ENCODE measurements around the gene NHLH1. TPM values are rescaled to one million over a fixed set of nuclear protein-coding genes. Genes with fewer than 3 reads are reported as not detected.

The NHLH1 gene
- total RNA-seq, 1 donor = not detected

GRCh38 chr1:160354388-160354985, 12.4 kb upstream of the NHLH1 start:
- TF ChIP-seq CTCF (IDR thresholded peaks at IDR 0.05; ENCODE audit: insufficient read depth, low read length) = peak; percentile 49
- no peak overlapping the region for H3K4me3 ChIP-seq (ENCODE audit: low read depth, low read length)
- peak; percentile 14 for DNase-seq (ENCODE audit: low read depth)

DNA sequence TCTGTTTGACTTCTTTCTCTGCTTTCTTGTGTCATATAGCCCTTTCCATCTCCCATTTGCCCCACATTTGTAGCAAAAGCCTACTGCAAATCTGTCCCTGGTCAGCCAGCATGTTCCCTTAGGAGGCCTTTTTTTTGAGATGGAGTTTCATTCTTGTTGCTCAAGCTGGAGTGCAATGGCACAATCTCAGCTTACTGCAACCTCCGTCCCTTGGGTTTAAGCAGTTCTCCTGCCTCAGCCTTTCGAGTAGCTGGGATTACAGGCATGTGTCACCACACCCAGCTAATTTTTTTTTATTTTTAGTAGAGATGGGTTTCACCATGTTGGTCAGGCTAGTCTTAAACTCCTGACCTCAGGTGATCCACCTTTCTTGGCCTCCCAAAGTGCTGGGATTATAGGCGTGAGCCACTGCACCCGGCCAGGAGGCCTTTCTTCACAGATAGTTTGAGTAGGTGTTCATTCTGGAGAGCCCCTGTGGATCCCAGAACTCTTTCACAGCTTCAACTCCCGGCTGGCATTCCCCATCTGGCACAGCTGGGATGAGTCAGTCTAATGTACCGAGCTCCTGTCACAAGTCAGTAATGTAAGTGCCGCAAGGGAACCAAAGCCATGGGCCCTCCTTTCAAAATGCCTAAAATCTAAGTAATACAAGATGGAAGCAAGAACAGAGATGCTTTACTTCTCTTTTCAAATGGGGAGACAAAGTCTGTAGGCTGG, 9.4 kb upstream of the NHLH1 start:
- no peak for DNase-seq (ENCODE audit: low read depth)
- TF ChIP-seq CTCF (IDR thresholded peaks at IDR 0.05; ENCODE audit: insufficient read depth, low read length) = no peak
- H3K4me3 ChIP-seq (ENCODE audit: low read depth, low read length) = no peak overlapping the region

DNA sequence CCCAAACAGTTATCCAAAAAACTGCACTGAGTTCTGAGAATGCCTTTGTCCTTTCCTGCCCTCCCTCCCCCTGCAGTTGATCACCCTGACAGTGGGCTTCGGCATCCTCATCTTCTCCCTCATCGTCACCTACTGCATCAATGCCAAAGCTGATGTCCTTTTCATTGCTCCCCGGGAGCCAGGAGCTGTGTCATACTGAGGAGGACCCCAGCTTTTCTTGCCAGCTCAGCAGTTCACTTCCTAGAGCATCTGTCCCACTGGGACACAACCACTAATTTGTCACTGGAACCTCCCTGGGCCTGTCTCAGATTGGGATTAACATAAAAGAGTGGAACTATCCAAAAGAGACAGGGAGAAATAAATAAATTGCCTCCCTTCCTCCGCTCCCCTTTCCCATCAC, 8.8 kb upstream of the NHLH1 start:
- no peak overlapping the region for H3K4me3 ChIP-seq (ENCODE audit: low read depth, low read length)
- no peak for TF ChIP-seq CTCF (IDR thresholded peaks at IDR 0.05; ENCODE audit: insufficient read depth, low read length)
- no peak for DNase-seq (ENCODE audit: low read depth)

DNA sequence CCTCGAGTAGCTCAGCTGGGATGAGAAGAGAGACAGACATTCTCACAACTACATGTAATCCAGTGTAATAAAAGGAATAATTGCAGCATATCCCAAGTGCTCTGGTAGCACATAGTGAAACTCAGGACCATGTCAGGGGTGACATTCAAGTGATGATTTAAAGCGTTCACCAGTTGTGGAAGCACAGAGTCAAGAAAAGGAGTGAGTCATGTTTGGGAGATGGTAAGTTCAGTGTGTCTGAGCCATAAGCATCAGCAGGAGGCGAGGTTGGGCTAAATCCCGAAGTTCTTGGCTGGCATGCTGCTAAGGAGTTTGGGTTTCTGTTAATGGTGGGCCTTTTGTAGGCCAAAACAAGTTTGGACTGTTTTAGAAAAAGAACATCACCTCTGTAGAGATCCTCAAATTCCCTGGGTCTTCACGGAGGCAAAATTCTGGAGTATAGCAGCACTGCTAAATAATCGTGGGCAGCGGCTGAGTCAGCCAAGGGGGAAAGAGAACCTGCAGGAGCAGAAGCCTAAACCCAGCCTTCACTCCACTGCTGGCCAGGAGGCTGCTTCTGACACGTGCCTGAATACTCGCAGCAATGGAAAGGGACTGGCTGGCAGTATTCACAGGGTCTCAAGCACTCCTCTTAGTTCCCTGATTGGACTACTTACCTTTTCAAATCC, 7.2 kb upstream of the NHLH1 start:
- H3K4me3 ChIP-seq (ENCODE audit: low read depth, low read length) = no peak overlapping the region
- TF ChIP-seq CTCF (IDR thresholded peaks at IDR 0.05; ENCODE audit: insufficient read depth, low read length) = no peak
- DNase-seq (ENCODE audit: low read depth) = peak; percentile 13

DNA sequence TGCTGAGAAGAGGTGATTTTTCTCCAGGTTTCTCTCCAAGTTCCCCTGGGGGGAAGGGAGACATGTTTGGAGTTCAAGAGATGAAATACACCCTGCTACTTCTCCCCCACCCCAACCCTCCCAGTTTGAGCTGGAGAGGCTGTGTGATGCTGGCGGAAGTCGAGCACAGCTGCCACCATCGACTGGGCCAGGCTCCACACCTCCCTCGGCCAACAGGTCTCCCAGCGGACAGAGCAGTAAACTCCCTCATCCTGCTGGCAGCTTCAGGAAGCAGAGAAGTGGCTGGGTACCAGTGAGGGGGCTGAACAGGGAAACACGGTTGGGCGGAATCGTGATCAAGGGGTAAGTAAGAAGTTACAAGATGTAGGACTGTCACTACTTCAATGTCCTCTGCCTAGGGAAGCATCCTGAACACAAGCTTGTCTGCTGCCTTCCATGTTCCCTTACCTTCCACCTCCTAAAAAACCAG, 6.6 kb upstream of the NHLH1 start:
- no peak for TF ChIP-seq CTCF (IDR thresholded peaks at IDR 0.05; ENCODE audit: insufficient read depth, low read length)
- H3K4me3 ChIP-seq (ENCODE audit: low read depth, low read length) = no peak overlapping the region
- no peak for DNase-seq (ENCODE audit: low read depth)

- TF ChIP-seq CTCF (IDR thresholded peaks at IDR 0.05; ENCODE audit: insufficient read depth, low read length) = no peak
- no peak for DNase-seq (ENCODE audit: low read depth)
- no peak overlapping the region for H3K4me3 ChIP-seq (ENCODE audit: low read depth, low read length)
Observed at GRCh38 chr1:160361199-160361598, 5.7 kb upstream of the NHLH1 start.
